Nephron (organoid): ENCODE measurements around the gene PRL.

Experiments
- H3K27ac Mint-ChIP-seq, 3 experiments: 2 replicates each; pipeline ENCODE4 v1.8.0; 2020; ENCODE audit warnings: mixed read lengths in 3 of 3, mild to moderate bottlenecking in 2 of 3, moderate library complexity in 1 of 3
- H3K27me3 Mint-ChIP-seq: 2 replicates; pipeline ENCODE4 v1.8.0; 2021; ENCODE audit warnings: low read depth, mild to moderate bottlenecking, moderate library complexity, mixed read lengths
- H3K36me3 Mint-ChIP-seq: 2 replicates; pipeline ENCODE4 v1.8.0; 2020; ENCODE audit warnings: low read depth, mixed read lengths
- H3K4me1 Mint-ChIP-seq: 2 replicates; pipeline ENCODE4 v1.8.0; 2020; ENCODE audit warnings: mixed read lengths
- H3K4me3 Mint-ChIP-seq, 3 experiments: 2 replicates each; pipeline ENCODE4 v1.8.0; 2020; ENCODE audit warnings: mild to moderate bottlenecking in 3 of 3, mixed read lengths in 3 of 3, moderate library complexity in 2 of 3
- H3K9me3 Mint-ChIP-seq: 2 replicates; pipeline ENCODE4 v1.8.0; 2020; ENCODE audit warnings: mixed read lengths
- TF ChIP-seq, protein P1 (sequence below), 3 experiments: fragments of 200-600 bp; sonication (generic); IDR thresholded peaks; one replicate each; pipeline ENCODE4 v1.5.0; 2021; ENCODE audit warnings: antibody characterized with exemption in 3 of 3; ENCODE audit not compliant: unreplicated experiment in 3 of 3

Gene PRL

DNA sequence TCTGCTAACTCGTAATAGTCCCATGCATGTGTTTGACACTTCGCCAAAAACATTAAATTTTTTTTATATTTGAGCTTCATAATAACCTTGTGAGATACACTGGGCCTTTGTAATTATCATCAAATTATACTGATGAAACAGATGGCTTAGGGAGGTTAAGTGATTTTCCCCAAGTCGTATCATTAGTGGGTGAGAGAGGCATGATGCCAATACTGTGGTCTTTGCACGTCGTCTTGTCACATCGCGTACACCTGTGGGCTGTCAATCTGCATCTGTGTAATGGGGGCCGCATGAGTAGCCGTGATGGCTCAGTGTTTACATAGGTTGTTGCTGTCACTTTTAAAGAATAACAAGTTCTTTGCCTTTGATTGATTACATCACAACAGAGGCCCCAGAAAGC, 1.7 kb downstream of the PRL start:
- no peaks in the 10 kb centered on the region for H3K27me3 Mint-ChIP-seq
- TF ChIP-seq, protein P1, sequence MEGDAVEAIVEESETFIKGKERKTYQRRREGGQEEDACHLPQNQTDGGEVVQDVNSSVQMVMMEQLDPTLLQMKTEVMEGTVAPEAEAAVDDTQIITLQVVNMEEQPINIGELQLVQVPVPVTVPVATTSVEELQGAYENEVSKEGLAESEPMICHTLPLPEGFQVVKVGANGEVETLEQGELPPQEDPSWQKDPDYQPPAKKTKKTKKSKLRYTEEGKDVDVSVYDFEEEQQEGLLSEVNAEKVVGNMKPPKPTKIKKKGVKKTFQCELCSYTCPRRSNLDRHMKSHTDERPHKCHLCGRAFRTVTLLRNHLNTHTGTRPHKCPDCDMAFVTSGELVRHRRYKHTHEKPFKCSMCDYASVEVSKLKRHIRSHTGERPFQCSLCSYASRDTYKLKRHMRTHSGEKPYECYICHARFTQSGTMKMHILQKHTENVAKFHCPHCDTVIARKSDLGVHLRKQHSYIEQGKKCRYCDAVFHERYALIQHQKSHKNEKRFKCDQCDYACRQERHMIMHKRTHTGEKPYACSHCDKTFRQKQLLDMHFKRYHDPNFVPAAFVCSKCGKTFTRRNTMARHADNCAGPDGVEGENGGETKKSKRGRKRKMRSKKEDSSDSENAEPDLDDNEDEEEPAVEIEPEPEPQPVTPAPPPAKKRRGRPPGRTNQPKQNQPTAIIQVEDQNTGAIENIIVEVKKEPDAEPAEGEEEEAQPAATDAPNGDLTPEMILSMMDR (IDR thresholded peaks at IDR 0.05; ENCODE audit: unreplicated experiment in 3 of 3) = no peak
- H3K27ac Mint-ChIP-seq = peak overlapping the region in 1 of 3 experiments; percentile 77
- H3K36me3 Mint-ChIP-seq = no peaks in the 10 kb centered on the region
- peaks cover 46% of the 10 kb centered on the region for H3K4me1 Mint-ChIP-seq
- H3K4me3 Mint-ChIP-seq = peak overlapping the region in 1 of 3 experiments; percentile 85
- no peaks in the 10 kb centered on the region for H3K9me3 Mint-ChIP-seq

DNA sequence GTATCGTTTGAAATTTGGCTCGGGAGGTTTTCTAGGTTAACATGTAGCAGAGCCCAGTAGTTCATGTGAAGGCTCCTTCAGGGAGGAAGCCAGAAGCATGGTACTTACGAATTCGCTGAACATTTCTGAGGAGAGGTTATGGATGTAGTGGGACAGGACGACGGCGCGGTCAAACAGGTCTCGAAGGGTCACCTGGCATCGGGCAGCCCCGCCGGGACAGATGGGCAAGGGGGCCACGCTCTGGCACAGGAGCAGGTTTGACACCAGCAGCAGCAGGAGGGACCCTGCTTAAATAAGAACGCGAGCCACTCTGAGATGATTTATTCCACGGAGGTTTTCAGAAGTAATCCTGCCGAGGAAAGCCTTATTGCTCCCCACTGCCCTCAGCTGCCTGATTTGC, 2.5 kb downstream of the PRL start:
- TF ChIP-seq, protein P1 (IDR thresholded peaks at IDR 0.05; ENCODE audit: unreplicated experiment in 3 of 3) = no peak
- no peaks in the 10 kb centered on the region for H3K27me3 Mint-ChIP-seq
- peaks cover 45% of the 10 kb centered on the region for H3K4me1 Mint-ChIP-seq
- peak overlapping the region; percentile 31 to 77 (median 34) for H3K27ac Mint-ChIP-seq
- H3K4me3 Mint-ChIP-seq = peak overlapping the region in 2 of 3 experiments; percentile 37 to 85
- no peaks in the 10 kb centered on the region for H3K36me3 Mint-ChIP-seq
- no peaks in the 10 kb centered on the region for H3K9me3 Mint-ChIP-seq

DNA sequence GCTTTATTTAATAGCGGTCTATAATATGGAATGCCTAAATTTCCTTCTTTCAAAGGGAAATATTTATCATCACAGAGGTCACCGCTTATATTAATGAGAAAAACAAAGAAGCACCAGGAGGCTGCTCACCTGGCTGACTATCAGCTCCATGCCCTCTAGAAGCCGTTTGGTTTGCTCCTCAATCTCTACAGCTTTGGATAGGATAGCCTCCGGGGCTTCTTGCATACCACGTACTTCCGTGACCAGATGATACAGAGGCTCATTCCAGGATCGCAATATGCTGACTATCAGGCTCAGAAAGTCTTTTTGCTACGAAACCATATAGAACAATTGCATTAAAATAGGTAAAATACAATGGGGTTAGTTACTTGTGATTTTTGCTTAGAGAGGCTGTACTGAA, 6.8 kb downstream of the PRL start:
- Mint-ChIP-seq H3K4me1 (peaks cover 28% of the 10 kb centered on the region), H3K27me3 (no peaks in the 10 kb centered on the region), H3K36me3 (no peaks in the 10 kb centered on the region), H3K27ac (no peak overlapping the region), H3K9me3 (no peaks in the 10 kb centered on the region), H3K4me3 (no peak overlapping the region)
- TF ChIP-seq, protein P1 (IDR thresholded peaks at IDR 0.05; ENCODE audit: unreplicated experiment in 3 of 3) = no peak

DNA sequence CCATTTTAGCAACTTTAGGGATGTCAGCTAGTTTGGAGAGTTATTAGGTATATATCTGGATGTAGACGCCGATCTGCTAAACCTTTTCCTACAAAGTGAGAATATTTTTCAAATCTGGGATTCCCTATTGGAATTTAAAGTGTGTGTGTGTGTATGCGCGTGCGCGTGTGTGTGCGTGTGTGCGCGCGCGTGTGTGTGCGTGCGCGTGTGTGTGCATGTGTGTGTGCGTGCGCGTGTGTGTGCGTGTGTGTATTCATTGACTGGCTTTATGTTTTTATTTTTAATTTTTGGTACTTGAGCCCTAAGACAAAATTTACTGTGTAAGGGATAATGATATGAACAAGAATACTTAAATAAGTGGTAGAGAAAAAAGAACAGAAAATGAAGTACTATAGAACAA, 8.1 kb downstream of the PRL start:
- Mint-ChIP-seq H3K9me3 (no peaks in the 10 kb centered on the region), H3K36me3 (no peaks in the 10 kb centered on the region), H3K27me3 (no peaks in the 10 kb centered on the region), H3K27ac (no peak overlapping the region), H3K4me1 (peaks cover 16% of the 10 kb centered on the region), H3K4me3 (no peak overlapping the region)
- TF ChIP-seq, protein P1 (IDR thresholded peaks at IDR 0.05; ENCODE audit: unreplicated experiment in 3 of 3) = no peak

DNA sequence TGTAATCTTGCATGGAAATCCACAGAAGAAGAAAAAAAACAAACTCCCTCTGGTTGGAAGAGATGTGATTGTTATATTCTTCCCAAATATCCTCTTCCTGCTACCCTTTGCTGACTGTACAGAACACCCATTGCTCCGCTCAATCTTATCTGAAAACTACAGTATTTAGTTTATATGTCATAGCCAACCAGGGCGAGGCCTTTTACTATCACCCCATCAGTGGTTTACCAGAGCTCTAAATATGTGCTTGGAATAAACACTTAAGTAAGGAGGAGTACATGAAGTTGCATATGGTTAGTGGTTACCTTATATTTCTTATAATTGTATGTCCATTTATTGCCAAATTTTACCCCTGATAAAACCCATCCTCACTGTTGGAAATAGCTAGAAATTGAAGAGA, 12.2 kb downstream of the PRL start:
- Mint-ChIP-seq H3K4me3 (no peak overlapping the region), H3K9me3 (peaks cover 1% of the 10 kb centered on the region), H3K27me3 (no peaks in the 10 kb centered on the region), H3K36me3 (no peaks in the 10 kb centered on the region), H3K27ac (peak overlapping the region in 1 of 3 experiments; percentile 2), H3K4me1 (no peaks in the 10 kb centered on the region)
- TF ChIP-seq, protein P1 (IDR thresholded peaks at IDR 0.05; ENCODE audit: unreplicated experiment in 3 of 3) = no peak

DNA sequence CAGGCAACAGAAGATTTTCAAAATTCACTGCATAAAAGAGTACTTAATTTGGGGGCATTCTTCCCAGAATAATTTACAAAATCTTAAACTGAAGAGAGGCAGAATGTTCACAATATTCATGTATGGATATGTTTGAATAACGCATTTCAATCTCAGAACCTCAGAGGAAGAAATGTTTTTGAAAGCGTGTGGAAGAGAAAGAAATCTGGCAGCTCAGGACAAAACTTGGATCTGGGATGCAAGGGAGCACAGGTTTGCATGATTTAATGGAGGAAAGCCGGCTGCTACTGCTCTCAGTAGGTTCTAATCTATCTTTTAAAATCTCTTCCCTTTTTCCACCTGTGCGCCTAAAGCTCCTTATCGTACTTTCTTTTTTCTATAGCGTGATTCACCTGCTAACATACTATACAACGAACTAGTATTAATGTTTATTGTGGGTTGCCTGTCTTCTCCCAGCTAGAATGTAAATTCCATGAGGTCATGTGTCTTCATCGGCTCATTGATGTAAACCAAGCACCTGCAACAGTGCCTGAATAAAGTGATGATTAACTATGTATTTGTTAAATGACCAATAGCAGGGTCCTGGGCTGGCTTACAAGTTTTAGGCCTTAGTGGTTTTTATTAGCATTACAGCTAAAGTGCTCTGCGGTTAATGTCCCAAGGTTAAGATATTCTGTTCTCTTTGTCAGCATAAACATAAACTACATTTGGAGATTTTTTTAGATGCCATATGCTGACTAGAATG, 15.3 kb downstream of the PRL start:
- TF ChIP-seq, protein P1 (IDR thresholded peaks at IDR 0.05; ENCODE audit: unreplicated experiment in 3 of 3) = no peak
- peaks cover 24% of the 10 kb centered on the region for H3K9me3 Mint-ChIP-seq
- no peaks in the 10 kb centered on the region for H3K4me1 Mint-ChIP-seq
- H3K36me3 Mint-ChIP-seq = no peaks in the 10 kb centered on the region
- peak overlapping the region; percentile 16 to 66 (median 62) for H3K27ac Mint-ChIP-seq
- no peaks in the 10 kb centered on the region for H3K27me3 Mint-ChIP-seq
- no peak overlapping the region for H3K4me3 Mint-ChIP-seq
